ENCODE results near the gene PCDH20.
A peak's percentile ranks its signal among the peaks of the same experiment; 100 is the strongest.

Gene PCDH20

GRCh38 chr13:61410669-61411297, 4.9 kb downstream of the PCDH20 start:
- Histone ChIP-seq H3K79me2 (ENCODE audit: insufficient read depth, low read length) (no peaks in the 10 kb centered on the region), H3K9me3 (ENCODE audit: insufficient read depth, low read length, severe bottlenecking) (no peaks in the 10 kb centered on the region), H3K27ac (ENCODE audit: low read length) (no peak overlapping the region), H3K4me1 (ENCODE audit: insufficient read depth, low read length) (no peaks in the 10 kb centered on the region), H3K4me2 (ENCODE audit: insufficient read depth, low read length) (no peak overlapping the region), H3K4me3 (ENCODE audit: low read depth in 1 of 2, low read length in 2 of 2) (no peak overlapping the region), H3K36me3 (ENCODE audit: insufficient read depth, low read length) (no peaks in the 10 kb centered on the region), H3K9ac (ENCODE audit: low read depth, low read length) (no peak overlapping the region), H4K20me1 (ENCODE audit: insufficient read depth, low read length) (no peaks in the 10 kb centered on the region), H3K27me3 (ENCODE audit: insufficient read depth, low read length, poor library complexity) (no peaks in the 10 kb centered on the region), H2AFZ (ENCODE audit: low read depth, low read length) (no peak overlapping the region)
- ATAC-seq (ENCODE audit: insufficient read depth, low read depth) = no peak
- DNase-seq = no peak
- TF ChIP-seq EZH2 (IDR thresholded peaks at IDR 0.05; ENCODE audit: borderline replicate concordance, low read depth, low read length, severe bottlenecking) = no peak
- TF ChIP-seq CTCF (IDR thresholded peaks at IDR 0.05; ENCODE audit: borderline replicate concordance, extremely low read depth, low read length, poor library complexity, severe bottlenecking) = peak; percentile 51

GRCh38 chr13:61410266-61410665, 5.4 kb downstream of the PCDH20 start:
- H3K9me3 ChIP-seq (ENCODE audit: insufficient read depth, low read length, severe bottlenecking) = no peaks in the 10 kb centered on the region
- no peaks in the 10 kb centered on the region for H3K36me3 ChIP-seq (ENCODE audit: insufficient read depth, low read length)
- DNase-seq (no peak), ATAC-seq (ENCODE audit: insufficient read depth, low read depth) (no peak)
- no peak overlapping the region for H3K4me3 ChIP-seq (ENCODE audit: low read depth in 1 of 2, low read length in 2 of 2)
- H3K79me2 ChIP-seq (ENCODE audit: insufficient read depth, low read length) = no peaks in the 10 kb centered on the region
- H3K4me1 ChIP-seq (ENCODE audit: insufficient read depth, low read length) = no peaks in the 10 kb centered on the region
- H4K20me1 ChIP-seq (ENCODE audit: insufficient read depth, low read length) = no peaks in the 10 kb centered on the region
- TF ChIP-seq CTCF (IDR thresholded peaks at IDR 0.05; ENCODE audit: borderline replicate concordance, extremely low read depth, low read length, poor library complexity, severe bottlenecking) (no peak), EZH2 (IDR thresholded peaks at IDR 0.05; ENCODE audit: borderline replicate concordance, low read depth, low read length, severe bottlenecking) (no peak)
- H2AFZ ChIP-seq (ENCODE audit: low read depth, low read length) = no peak overlapping the region
- no peak overlapping the region for H3K9ac ChIP-seq (ENCODE audit: low read depth, low read length)
- H3K27me3 ChIP-seq (ENCODE audit: insufficient read depth, low read length, poor library complexity) = no peaks in the 10 kb centered on the region
- no peak overlapping the region for H3K27ac ChIP-seq (ENCODE audit: low read length)
- H3K4me2 ChIP-seq (ENCODE audit: insufficient read depth, low read length) = no peak overlapping the region

GRCh38 chr13:61408571-61408970, 7.1 kb downstream of the PCDH20 start:
- Histone ChIP-seq H2AFZ (ENCODE audit: low read depth, low read length) (no peak overlapping the region), H4K20me1 (ENCODE audit: insufficient read depth, low read length) (no peaks in the 10 kb centered on the region), H3K4me1 (ENCODE audit: insufficient read depth, low read length) (no peaks in the 10 kb centered on the region), H3K4me3 (ENCODE audit: low read depth in 1 of 2, low read length in 2 of 2) (no peak overlapping the region), H3K36me3 (ENCODE audit: insufficient read depth, low read length) (no peaks in the 10 kb centered on the region), H3K9me3 (ENCODE audit: insufficient read depth, low read length, severe bottlenecking) (no peaks in the 10 kb centered on the region), H3K27me3 (ENCODE audit: insufficient read depth, low read length, poor library complexity) (no peaks in the 10 kb centered on the region), H3K9ac (ENCODE audit: low read depth, low read length) (no peak overlapping the region), H3K27ac (ENCODE audit: low read length) (no peak overlapping the region), H3K79me2 (ENCODE audit: insufficient read depth, low read length) (no peaks in the 10 kb centered on the region), H3K4me2 (ENCODE audit: insufficient read depth, low read length) (no peak overlapping the region)
- ATAC-seq (ENCODE audit: insufficient read depth, low read depth) (no peak), DNase-seq (no peak)
- no peak for TF ChIP-seq EZH2 (IDR thresholded peaks at IDR 0.05; ENCODE audit: borderline replicate concordance, low read depth, low read length, severe bottlenecking)
- TF ChIP-seq CTCF (IDR thresholded peaks at IDR 0.05; ENCODE audit: borderline replicate concordance, extremely low read depth, low read length, poor library complexity, severe bottlenecking) = no peak

All from DND-41 (cell line).